Testis (tissue), 3 donors: ENCODE results near the gene SLC3A2. TPM values are rescaled to one million over a fixed set of nuclear protein-coding genes. Genes with fewer than 3 reads are reported as not detected.
A peak's percentile ranks its signal among the peaks of the same experiment; 100 is the strongest.

Source experiments
- DNase-seq: peaks from one replicate; pipeline ENCODE4 v3.0.0-alpha.2; 2019
- H3K27ac ChIP-seq, 2 donors: fragments of 200-600 bp; sonication (generic); one replicate each; pipeline ENCODE4 v1.5.1; 2019
- H3K27me3 ChIP-seq: fragments of 200-600 bp; sonication (generic); one replicate; pipeline ENCODE4 v1.5.1; 2019
- H3K36me3 ChIP-seq: fragments of 200-600 bp; sonication (generic); one replicate; pipeline ENCODE4 v1.5.1; 2017; ENCODE audit warnings: low read depth; ENCODE audit errors: missing control alignments
- H3K4me1 ChIP-seq: fragments of 200-600 bp; sonication (generic); one replicate; pipeline ENCODE4 v1.5.1; 2019
- H3K4me3 ChIP-seq, 2 donors: fragments of 200-600 bp; sonication (generic); one replicate each; pipeline ENCODE4 v1.5.1; 2017 to 2019
- H3K9me3 ChIP-seq: fragments of 200-600 bp; sonication (generic); one replicate; pipeline ENCODE4 v1.5.1; 2017
- CTCF ChIP-seq, 3 experiments: fragments of 450-650 bp in 2 of 3; fragments of 200-600 bp in 1 of 3; sonication (generic) in 1 of 3; IDR thresholded peaks; one replicate each; pipeline ENCODE4 v1.5.1; 2016 to 2019; ENCODE audit warnings: antibody characterized with exemption in 3 of 3, mild to moderate bottlenecking in 2 of 3, moderate library complexity in 1 of 3
- POLR2A ChIP-seq: fragments of 450-650 bp; IDR thresholded peaks from one replicate; pipeline ENCODE4 v1.6.1; 2017; ENCODE audit warnings: antibody characterized with exemption, mild to moderate bottlenecking, moderate library complexity
- WGBS, 2 donors: methylation state at CpG; one replicate each; pipeline ENCODE4 v1.1.5; 2018; 5-methylcytosine and 5-hydroxymethylcytosine counted together
- intact Hi-C: fragments of 100-400 bp; cut with DNase I; formaldehyde crosslinking; loops from one replicate; pipeline ENCODE4 v1.15.1; 2023; ENCODE audit warnings: low total_unique reads
- polyA plus RNA-seq: library from polyadenylated mRNA; stranded (reverse); fragments of 350-450 nt; fragmentation: Illumina TruSeq; extraction: RNeasy Lipid Tissue Mini Kit (QIAGEN cat#74804); gene quantifications from one replicate; pipeline ENCODE4 v1.2.3, GENCODE V29; 2014; ENCODE audit warnings: low read depth, low replicate concordance; ENCODE audit not compliant: insufficient read depth
- total RNA-seq, 2 donors: library from RNA; depleted of rRNA; stranded (reverse); fragments of >200 nt; gene quantifications; one replicate each; pipeline ENCODE4 v1.2.3, GENCODE V29; 2016

Gene SLC3A2
- total and polyA plus RNA-seq, 3 donors from 2014 or later: 166 to 271 (median 227) TPM

- Histone ChIP-seq H3K27me3 (no peaks in the 10 kb centered on the region), H3K36me3 (no peaks in the 10 kb centered on the region), H3K4me1 (peaks cover 16% of the 10 kb centered on the region), H3K9me3 (no peaks in the 10 kb centered on the region), H3K27ac (no peak overlapping the region), H3K4me3 (peak overlapping the region in 1 of 2 donors; percentile 40)
- WGBS, 2 donors: 11 to 23% methylated on average over 5 to 53 of the region's 53 CpGs
- TF ChIP-seq POLR2A (no peak), CTCF (IDR thresholded peaks at IDR 0.05) (no peak)
- intact Hi-C loops: no loop called here
- DNase-seq: no peak
These were observed 46.2 kb downstream of the SLC3A2 start for GRCh38 chr11:62926680-62927455.

- Histone ChIP-seq H3K4me1 (peaks cover 16% of the 10 kb centered on the region), H3K36me3 (no peaks in the 10 kb centered on the region), H3K27me3 (no peaks in the 10 kb centered on the region), H3K9me3 (no peaks in the 10 kb centered on the region), H3K4me3 (no peak overlapping the region), H3K27ac (no peak overlapping the region)
- no peak for TF ChIP-seq CTCF (IDR thresholded peaks at IDR 0.05)
- no peak for TF ChIP-seq POLR2A
- DNase-seq: no peak
- intact Hi-C loops: no loop called here
- WGBS, 2 donors: 68 to 76% methylated on average over 13 of the region's 13 CpGs
These were observed 47.3 kb downstream of the SLC3A2 start for GRCh38 chr11:62928011-62928410.

- 52 to 61% methylated on average over 4 of the region's 4 CpGs for WGBS, 2 donors
- intact Hi-C loops: no loop called here
These were observed 49.5 kb downstream of the SLC3A2 start for GRCh38 chr11:62930157-62930556.

GRCh38 chr11:62930666-62931065 is 50.0 kb downstream of the SLC3A2 start:
- DNase-seq: no peak
- H3K27me3 ChIP-seq: no peaks in the 10 kb centered on the region
- no peak overlapping the region for H3K4me3 ChIP-seq
- peaks cover 6% of the 10 kb centered on the region for H3K4me1 ChIP-seq
- no peaks in the 10 kb centered on the region for H3K36me3 ChIP-seq
- intact Hi-C loops: no loop called here
- no peak overlapping the region for H3K27ac ChIP-seq
- WGBS, 2 donors: 45 to 50% methylated on average over 1 of the region's 1 CpG
- TF ChIP-seq CTCF (IDR thresholded peaks at IDR 0.05) (no peak), POLR2A (no peak)
- no peaks in the 10 kb centered on the region for H3K9me3 ChIP-seq

More at GRCh38 chr11:62930157-62930556, 49.5 kb downstream of the SLC3A2 start:
- Histone ChIP-seq H3K27me3 (no peaks in the 10 kb centered on the region), H3K4me3 (no peak overlapping the region), H3K4me1 (peaks cover 6% of the 10 kb centered on the region), H3K9me3 (no peaks in the 10 kb centered on the region), H3K36me3 (no peaks in the 10 kb centered on the region), H3K27ac (no peak overlapping the region)
- DNase-seq: no peak
- TF ChIP-seq POLR2A (no peak), CTCF (IDR thresholded peaks at IDR 0.05) (no peak)
